GM12873 (cell line): ENCODE results near the gene FOCAD.

Source experiments
- TF ChIP-seq, protein P1 (sequence below): IDR thresholded peaks from 2 replicates; pipeline ENCODE4 v1.5.1; 2012; ENCODE audit warnings: low read depth, mild to moderate bottlenecking, moderate library complexity, low read length, control low read depth; ENCODE audit not compliant: insufficient read depth; ENCODE audit errors: missing control alignments

FOCAD gene

GRCh38 chr9:20649381-20649780 lies 34.7 kb upstream of the FOCAD start:
- TF ChIP-seq, protein P1, sequence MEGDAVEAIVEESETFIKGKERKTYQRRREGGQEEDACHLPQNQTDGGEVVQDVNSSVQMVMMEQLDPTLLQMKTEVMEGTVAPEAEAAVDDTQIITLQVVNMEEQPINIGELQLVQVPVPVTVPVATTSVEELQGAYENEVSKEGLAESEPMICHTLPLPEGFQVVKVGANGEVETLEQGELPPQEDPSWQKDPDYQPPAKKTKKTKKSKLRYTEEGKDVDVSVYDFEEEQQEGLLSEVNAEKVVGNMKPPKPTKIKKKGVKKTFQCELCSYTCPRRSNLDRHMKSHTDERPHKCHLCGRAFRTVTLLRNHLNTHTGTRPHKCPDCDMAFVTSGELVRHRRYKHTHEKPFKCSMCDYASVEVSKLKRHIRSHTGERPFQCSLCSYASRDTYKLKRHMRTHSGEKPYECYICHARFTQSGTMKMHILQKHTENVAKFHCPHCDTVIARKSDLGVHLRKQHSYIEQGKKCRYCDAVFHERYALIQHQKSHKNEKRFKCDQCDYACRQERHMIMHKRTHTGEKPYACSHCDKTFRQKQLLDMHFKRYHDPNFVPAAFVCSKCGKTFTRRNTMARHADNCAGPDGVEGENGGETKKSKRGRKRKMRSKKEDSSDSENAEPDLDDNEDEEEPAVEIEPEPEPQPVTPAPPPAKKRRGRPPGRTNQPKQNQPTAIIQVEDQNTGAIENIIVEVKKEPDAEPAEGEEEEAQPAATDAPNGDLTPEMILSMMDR: no peak

- TF ChIP-seq, protein P1: no peak
Measured at GRCh38 chr9:20650313-20650712, 33.7 kb upstream of the FOCAD start.

GRCh38 chr9:20650750-20651299 lies 33.2 kb upstream of the FOCAD start:
- TF ChIP-seq, protein P1: no peak

DNA sequence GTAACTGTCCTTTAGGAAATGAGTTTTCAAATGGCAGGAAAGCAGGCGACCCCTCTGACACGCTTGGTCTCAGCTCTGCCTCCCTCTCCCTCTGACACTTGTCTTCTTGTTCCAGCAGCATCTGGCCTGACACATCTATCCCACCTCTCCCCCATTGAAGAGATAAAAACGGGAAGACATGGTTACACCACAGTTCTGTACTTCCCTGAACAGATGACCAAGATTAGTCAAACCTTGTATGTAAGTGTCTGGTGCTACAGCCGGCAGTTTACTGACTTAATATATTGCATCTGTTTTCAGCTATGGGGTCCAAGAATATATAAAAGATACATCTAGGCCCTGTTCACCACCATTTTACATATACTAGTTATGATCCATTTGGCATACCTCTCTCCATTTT lies 32.1 kb upstream of the FOCAD start:
- TF ChIP-seq, protein P1: no peak

DNA sequence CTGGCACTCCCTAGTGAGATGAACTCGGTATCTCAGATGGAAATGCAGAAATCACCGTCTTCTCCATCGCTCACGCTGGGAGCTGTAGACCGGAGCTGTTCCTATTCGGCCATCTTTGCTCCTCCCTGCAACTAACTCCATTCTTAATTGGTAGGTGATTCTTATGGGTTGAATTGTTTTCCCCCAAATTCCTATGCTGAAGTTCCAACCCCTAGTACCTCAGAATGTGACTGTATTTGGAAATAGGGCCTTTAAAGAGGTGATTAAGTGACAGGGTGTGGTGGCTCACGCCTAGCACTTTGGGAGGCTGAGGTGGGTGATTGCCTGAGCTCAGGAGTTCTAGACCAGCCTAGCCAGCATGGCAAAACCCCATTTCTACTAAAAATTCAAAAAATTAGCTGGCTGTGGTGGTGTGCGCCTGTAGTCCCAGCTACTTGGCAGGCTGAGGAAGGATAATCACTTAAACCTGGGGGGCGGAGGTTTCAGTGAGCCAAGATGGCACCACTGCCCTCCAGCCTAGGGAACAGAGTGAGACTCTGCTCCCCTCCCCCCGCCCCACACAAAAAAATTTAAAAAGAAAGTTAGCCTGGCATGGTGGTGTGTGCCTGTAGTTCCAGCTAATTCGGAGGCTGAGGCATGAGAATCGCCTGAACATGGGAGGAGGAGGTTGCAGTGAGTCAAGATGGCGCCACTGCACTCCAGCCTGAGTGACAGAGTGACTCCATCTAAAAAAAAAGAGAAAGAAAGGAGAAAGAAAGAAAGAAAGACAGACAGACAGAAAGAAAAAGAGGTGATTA lies 25.2 kb upstream of the FOCAD start:
- TF ChIP-seq, protein P1: peak; percentile 9

DNA sequence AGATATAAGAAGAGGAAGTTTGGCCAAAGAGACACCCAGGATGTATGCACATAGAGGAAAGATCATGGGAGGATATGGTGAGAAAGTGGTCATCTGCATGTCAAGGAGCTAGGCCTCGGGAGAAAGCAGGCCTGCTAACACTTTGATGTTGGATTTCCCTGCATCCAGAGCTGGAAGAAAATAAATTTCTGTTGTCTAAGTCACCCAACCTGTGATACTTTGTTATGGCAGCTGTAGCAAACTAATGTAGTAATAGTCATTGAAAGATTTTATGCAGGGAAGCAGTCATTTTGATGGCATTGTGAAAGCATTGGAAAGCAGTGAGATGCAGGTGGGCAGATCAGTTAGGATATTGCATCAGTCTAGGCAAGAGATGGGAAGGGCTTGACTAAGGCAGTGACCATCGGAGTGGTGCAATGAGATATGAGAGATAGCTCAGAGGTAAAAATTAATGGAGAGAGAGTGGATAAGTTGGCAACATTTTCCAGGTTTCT lies 24.5 kb upstream of the FOCAD start:
- TF ChIP-seq, protein P1: no peak

GRCh38 chr9:20662156-20662555 lies 21.9 kb upstream of the FOCAD start:
- TF ChIP-seq, protein P1: no peak
